A549 (cell line): ENCODE measurements around the gene MAN2A2. TPM values are rescaled to one million over a fixed set of nuclear protein-coding genes. Genes with fewer than 3 reads are reported as not detected.

Experiments
- ATAC-seq, 2 experiments: fragments of 200-7000 bp in 1 of 2; fragments of >200 bp in 1 of 2; cut with Nextera tagmentation in 1 of 2; cut with Tn5 transposase in 1 of 2; 3 replicates each; pipeline versions ENCODE4 v1.8.0 to v1.9.1; 2018 to 2020; ENCODE audit warnings: mild to moderate bottlenecking in 1 of 2, moderate library complexity in 1 of 2
- CTCF ChIA-PET: fragments of 300-600 bp; sonication (Branson Sonifier 250); formaldehyde crosslinking; extraction: SDS; loops from one replicate; lab custom pipeline; 2021; ENCODE audit warnings: antibody characterized with exemption, inconsistent platforms; lab: Yijun Ruan, JAX
- POLR2A ChIA-PET: fragments of 350-600 bp; formaldehyde crosslinking; extraction: SDS; loops from one replicate; lab custom pipeline; 2021; ENCODE audit warnings: antibody characterized with exemption, inconsistent platforms; lab: Yijun Ruan, JAX
- DNase-seq, 2 experiments: peaks; one replicate each; pipeline versions ENCODE4 v3.0.0 to v3.0.0-alpha.2; 2011 to 2016; ENCODE audit warnings: low read depth in 1 of 2, low spot score in 1 of 2
- FAIRE-seq: peaks from 2 replicates; lab custom pipeline; 2011; peaks lifted over from hg19 to GRCh38; lab: Jason Lieb, UNC
- H3K27ac ChIP-seq, 2 experiments: fragments of >200 bp; sonication (Bioruptor Twin); formaldehyde crosslinking; 3 replicates each; pipeline ENCODE4 v1.5.1; 2016 to 2017
- H3K4me1 ChIP-seq: fragments of >200 bp; sonication (Bioruptor Twin); formaldehyde crosslinking; 3 replicates; pipeline ENCODE4 v1.6.1; 2016
- H3K4me2 ChIP-seq: fragments of >200 bp; sonication (Bioruptor Twin); formaldehyde crosslinking; 3 replicates; pipeline ENCODE4 v1.6.1; 2016
- H3K4me3 ChIP-seq: fragments of >200 bp; sonication (Bioruptor Twin); formaldehyde crosslinking; 3 replicates; pipeline ENCODE4 v1.5.1; 2016
- H3K9me3 ChIP-seq: fragments of >200 bp; sonication (Bioruptor Twin); formaldehyde crosslinking; 3 replicates; pipeline ENCODE4 v1.6.1; 2016
- BHLHE40 ChIP-seq: IDR thresholded peaks from 2 replicates; pipeline ENCODE4 v1.6.1; 2012; ENCODE audit warnings: low read depth, low read length, inconsistent platforms
- FOSB ChIP-seq: fragments of 250-450 bp; sonication (Bioruptor Pico); IDR thresholded peaks from 2 replicates; pipeline ENCODE4 v1.5.0; 2020; ENCODE audit warnings: mild to moderate bottlenecking, moderate library complexity
- HOXB5 ChIP-seq: fragments of 250-450 bp; sonication (Bioruptor Pico); IDR thresholded peaks from 2 replicates; pipeline ENCODE4 v1.5.0; 2020; ENCODE audit warnings: mild to moderate bottlenecking, moderate library complexity
- JUNB ChIP-seq: fragments of >200 bp; sonication (Bioruptor Twin); formaldehyde crosslinking; IDR thresholded peaks from 2 replicates; pipeline ENCODE4 v1.6.1; 2016
- KDM1A ChIP-seq: fragments of 200-600 bp; sonication (generic); IDR thresholded peaks from 2 replicates; pipeline ENCODE4 v1.6.1; 2016; ENCODE audit warnings: low read depth, mild to moderate bottlenecking
- MAFK ChIP-seq: fragments of 450-650 bp; IDR thresholded peaks from 2 replicates; pipeline ENCODE4 v1.6.1; 2014; ENCODE audit not compliant: partially characterized antibody
- PHF8 ChIP-seq: fragments of 200-600 bp; sonication (generic); IDR thresholded peaks from 2 replicates; pipeline ENCODE4 v1.6.1; 2016; ENCODE audit warnings: low read depth, mild to moderate bottlenecking, antibody characterized with exemption, moderate library complexity, borderline replicate concordance
- RAD21 ChIP-seq, 2 experiments: fragments of >200 bp in 1 of 2; sonication (Bioruptor Twin) in 1 of 2; formaldehyde crosslinking in 1 of 2; IDR thresholded peaks in 1 of 2; conservative IDR thresholded peaks in 1 of 2; 2 replicates in 1 of 2; 3 replicates in 1 of 2; pipeline ENCODE4 v1.6.1; 2012 to 2018; ENCODE audit warnings: inconsistent platforms in 1 of 2
- RFX5 ChIP-seq: fragments of 450-650 bp; IDR thresholded peaks from 2 replicates; pipeline ENCODE4 v1.7.1; 2014; ENCODE audit warnings: antibody characterized with exemption, mild to moderate bottlenecking, moderate library complexity
- SMC3 ChIP-seq: fragments of >200 bp; sonication (Bioruptor Twin); formaldehyde crosslinking; IDR thresholded peaks from 3 replicates; pipeline ENCODE4 v1.6.1; 2018; ENCODE audit warnings: inconsistent platforms
- ZC3H11A ChIP-seq: fragments of 450-650 bp; IDR thresholded peaks from 2 replicates; pipeline ENCODE4 v1.6.1; 2014; ENCODE audit warnings: antibody characterized with exemption, mild to moderate bottlenecking
- ZNF302 ChIP-seq: fragments of 250-450 bp; sonication (Bioruptor Pico); IDR thresholded peaks from 2 replicates; pipeline ENCODE4 v1.9.0; 2021; ENCODE audit warnings: inconsistent platforms, mild to moderate bottlenecking, moderate library complexity
- WGBS: methylation state at CpG from one replicate; pipeline ENCODE4 v1.1.6; 2017; ENCODE audit errors: missing lambda C conversion rate; 5-methylcytosine and 5-hydroxymethylcytosine counted together
- polyA plus RNA-seq, 4 experiments: library from polyadenylated mRNA; depleted of rRNA in 3 of 4; stranded (reverse); fragments of >200 nt; fragmentation: RNase III in 1 of 4; extraction: RNeasy Plus Mini Kit Qiagen cat#74134 plus additional on column Dnase treatment in 1 of 4; gene quantifications; 2 replicates in 3 of 4; 3 replicates in 1 of 4; pipeline ENCODE4 v1.2.3, GENCODE V29; 2011 to 2017
- TF ChIP-seq, protein P1 (sequence below): IDR thresholded peaks from 2 replicates; pipeline ENCODE4 v1.6.1; 2012
- TF ChIP-seq, protein P2 (sequence below): fragments of >200 bp; sonication (Bioruptor Twin); formaldehyde crosslinking; IDR thresholded peaks from 2 replicates; pipeline ENCODE4 v1.6.1; 2016
- TF ChIP-seq, protein P3 (sequence below): IDR thresholded peaks from 2 replicates; pipeline ENCODE4 v1.6.1; 2012; ENCODE audit warnings: low read depth, borderline replicate concordance

MAN2A2 gene
- polyA plus RNA-seq, 2 of the 4 experiments (the other 2 are of a cell fraction), result 22.0 to 32.6 TPM

DNA sequence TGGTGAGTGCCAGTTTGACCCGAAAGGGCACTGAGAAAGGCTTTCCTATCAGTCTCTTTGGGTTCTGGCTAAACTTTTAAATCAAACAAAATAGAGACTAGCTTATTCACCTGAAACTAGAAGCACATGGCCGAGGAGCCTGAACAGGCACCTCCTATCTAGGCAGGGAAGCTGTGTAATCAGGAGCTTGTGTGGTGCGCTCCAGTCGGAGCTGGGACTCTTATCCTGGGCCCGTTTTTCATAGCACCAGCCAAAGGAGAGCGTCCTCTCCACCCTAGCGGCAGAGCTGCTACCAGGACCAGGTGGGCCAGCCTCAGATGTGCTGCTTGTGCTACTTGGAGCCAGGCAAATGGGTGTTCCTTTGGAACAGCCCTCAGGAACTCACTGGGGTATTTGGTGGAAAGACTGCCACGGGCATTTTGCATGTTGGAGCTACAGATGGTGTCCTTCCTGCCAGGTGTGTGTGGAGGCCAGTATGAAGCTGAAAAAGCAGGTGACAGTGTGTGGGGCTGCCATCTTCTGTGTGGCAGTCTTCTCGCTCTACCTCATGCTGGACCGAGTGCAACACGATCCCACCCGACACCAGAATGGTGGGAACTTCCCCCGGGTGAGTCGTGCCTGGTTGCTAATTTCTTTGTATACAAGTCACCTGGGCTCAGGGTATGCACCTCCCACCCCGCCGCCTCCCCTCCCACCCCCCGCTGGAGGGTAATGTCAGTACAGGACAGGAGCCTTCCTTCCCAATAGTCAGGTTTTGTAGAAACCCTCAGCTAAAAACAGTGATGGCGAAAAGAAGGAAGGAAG, 833 bp downstream of the MAN2A2 start:
- Histone ChIP-seq H3K27ac (peak overlapping the region; percentile 88), H3K4me2 (peak overlapping the region; percentile 99), H3K4me3 (peak overlapping the region; percentile 81), H3K4me1 (peaks cover 14% of the 10 kb centered on the region), H3K9me3 (no peaks in the 10 kb centered on the region)
- ChIA-PET CTCF (interaction anchor here (0.5 to 16.8 kb wide), 15 partner anchors 11 to 552 kb away, joined by 3 to 326 read pairs (median 7); partner anchors contain the start of genes FES, HDDC3, UNC45A and ZNF774), POLR2A (interaction anchor here (1.0 to 2.2 kb wide), 2 partner anchors 26 to 28 kb away, joined by 5 to 14 read pairs; partner anchors contain the start of gene HDDC3)
- TF ChIP-seq KDM1A, result no peak
- no peak for TF ChIP-seq RAD21 (conservative IDR thresholded peaks at IDR 0.05 in 1 of 2, IDR thresholded peaks at IDR 0.05 in 1 of 2)
- no peak for TF ChIP-seq PHF8
- WGBS, result 85% methylated on average over 17 of the region's 18 CpGs
- no peak for FAIRE-seq
- DNase-seq, result peak; percentile 30 to 46
- ATAC-seq, result peak; percentile 7 to 30; a peak in 3 of 6 replicates

DNA sequence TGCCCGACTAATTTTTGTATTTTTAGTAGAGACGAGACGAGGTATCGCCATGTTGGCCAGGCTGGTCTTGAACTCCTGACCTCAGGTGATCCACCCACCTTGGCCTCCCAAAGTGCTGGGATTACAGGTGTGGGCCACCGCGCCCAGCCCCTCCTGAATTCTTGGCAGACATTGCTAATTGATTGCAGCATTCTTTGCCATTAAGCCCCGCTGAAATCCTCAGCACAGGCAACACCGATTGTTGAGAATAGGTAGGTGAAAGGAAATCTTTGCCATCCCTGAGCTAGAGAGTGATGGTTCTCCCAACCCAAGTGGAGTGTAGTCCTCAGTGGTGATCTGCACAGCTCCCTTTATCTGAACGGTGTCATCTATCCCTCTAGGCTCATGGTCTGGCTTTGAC, 1.6 kb downstream of the MAN2A2 start:
- POLR2A ChIA-PET, result no interaction called here
- WGBS, result 93% methylated on average over 9 of the region's 9 CpGs
- no peak for FAIRE-seq
- Histone ChIP-seq H3K4me2 (no peak overlapping the region), H3K9me3 (no peaks in the 10 kb centered on the region), H3K27ac (no peak overlapping the region), H3K4me1 (peaks cover 14% of the 10 kb centered on the region), H3K4me3 (no peak overlapping the region)
- DNase-seq, result no peak
- TF ChIP-seq FOSB (no peak), JUNB (no peak), HOXB5 (CRISPR knock-in tag) (no peak), RFX5 (no peak), SMC3 (no peak), ZNF302 (CRISPR knock-in tag) (no peak)
- TF ChIP-seq, protein P1, sequence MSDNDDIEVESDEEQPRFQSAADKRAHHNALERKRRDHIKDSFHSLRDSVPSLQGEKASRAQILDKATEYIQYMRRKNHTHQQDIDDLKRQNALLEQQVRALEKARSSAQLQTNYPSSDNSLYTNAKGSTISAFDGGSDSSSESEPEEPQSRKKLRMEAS, result no peak
- TF ChIP-seq, protein P2, sequence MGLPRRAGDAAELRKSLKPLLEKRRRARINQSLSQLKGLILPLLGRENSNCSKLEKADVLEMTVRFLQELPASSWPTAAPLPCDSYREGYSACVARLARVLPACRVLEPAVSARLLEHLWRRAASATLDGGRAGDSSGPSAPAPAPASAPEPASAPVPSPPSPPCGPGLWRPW, result no peak
- CTCF ChIA-PET, result interaction anchor here (0.9 to 16.8 kb wide), 11 partner anchors 8 to 368 kb away, joined by 3 to 326 read pairs (median 7); partner anchors contain the start of genes FES, HDDC3 and UNC45A
- ATAC-seq, result no peak

DNA sequence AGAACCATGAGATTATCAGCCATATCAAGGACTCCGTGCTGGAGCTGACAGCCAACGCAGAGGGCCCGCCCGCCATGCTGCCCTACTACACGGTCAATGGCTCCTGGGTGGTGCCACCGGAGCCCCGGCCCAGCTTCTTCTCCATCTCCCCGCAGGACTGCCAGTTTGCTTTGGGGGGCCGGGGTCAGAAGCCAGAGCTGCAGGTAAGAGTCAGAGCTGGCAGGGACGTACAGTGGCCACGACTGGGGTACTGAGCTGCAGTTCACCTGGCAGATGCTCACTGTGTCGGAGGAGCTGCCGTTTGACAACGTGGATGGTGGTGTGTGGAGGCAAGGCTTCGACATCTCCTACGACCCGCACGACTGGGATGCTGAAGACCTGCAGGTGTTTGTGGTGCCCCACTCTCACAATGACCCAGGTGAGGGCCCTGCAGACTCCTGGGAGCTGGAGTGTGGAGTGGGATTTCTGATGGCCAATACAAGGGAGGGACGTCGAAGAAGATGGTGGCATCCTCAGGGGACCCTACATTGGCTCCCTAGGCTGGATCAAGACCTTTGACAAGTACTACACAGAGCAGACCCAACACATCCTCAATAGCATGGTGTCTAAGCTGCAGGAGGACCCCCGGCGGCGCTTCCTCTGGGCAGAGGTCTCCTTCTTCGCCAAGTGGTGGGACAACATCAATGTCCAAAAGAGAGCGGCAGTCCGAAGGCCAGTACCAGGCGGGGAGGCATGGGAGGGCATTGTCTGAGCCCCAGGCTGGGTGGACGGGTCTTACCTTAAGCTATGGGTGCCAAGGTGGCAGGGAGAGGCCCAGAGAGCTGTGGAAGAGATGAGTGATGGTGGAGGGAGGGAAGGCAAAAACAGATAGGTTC, 2.4 kb downstream of the MAN2A2 start:
- FAIRE-seq (no peak), DNase-seq (no peak), ATAC-seq (no peak)
- H3K4me3 ChIP-seq, result no peak overlapping the region
- H3K4me1 ChIP-seq, result peaks cover 14% of the 10 kb centered on the region
- no peak overlapping the region for H3K4me2 ChIP-seq
- no peak overlapping the region for H3K27ac ChIP-seq
- 96% methylated on average over 28 of the region's 28 CpGs for WGBS
- H3K9me3 ChIP-seq, result no peaks in the 10 kb centered on the region
- POLR2A ChIA-PET, result no interaction called here
- CTCF ChIA-PET, result interaction anchor here (0.9 to 16.8 kb wide), 12 partner anchors 9 to 367 kb away, joined by 3 to 326 read pairs (median 3); partner anchors contain the start of genes FES, HDDC3 and UNC45A
- TF ChIP-seq MAFK, result no peak
- TF ChIP-seq, protein P2, result no peak
- TF ChIP-seq ZC3H11A, result no peak
- TF ChIP-seq, protein P3, sequence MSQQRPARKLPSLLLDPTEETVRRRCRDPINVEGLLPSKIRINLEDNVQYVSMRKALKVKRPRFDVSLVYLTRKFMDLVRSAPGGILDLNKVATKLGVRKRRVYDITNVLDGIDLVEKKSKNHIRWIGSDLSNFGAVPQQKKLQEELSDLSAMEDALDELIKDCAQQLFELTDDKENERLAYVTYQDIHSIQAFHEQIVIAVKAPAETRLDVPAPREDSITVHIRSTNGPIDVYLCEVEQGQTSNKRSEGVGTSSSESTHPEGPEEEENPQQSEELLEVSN, result no peak
- TF ChIP-seq BHLHE40, result no peak
- no peak for TF ChIP-seq FOSB
- TF ChIP-seq SMC3, result no peak
- TF ChIP-seq, all 56 proteins: peak for 0
